ENCODE results near the gene MTM1. TPM values are rescaled to one million over a fixed set of nuclear protein-coding genes. Genes with fewer than 3 reads are reported as not detected.

MTM1 gene
- total RNA-seq, 1 experiment from 2014 or later = 6.4 TPM

GRCh38 chrX:150525061-150525919 is 43.1 kb upstream of the MTM1 start:
- H4K20me1 ChIP-seq (ENCODE audit: control insufficient read depth, insufficient read depth, insufficient read length) = no peaks in the 10 kb centered on the region
- no peak overlapping the region for H3K4me2 ChIP-seq (ENCODE audit: insufficient read depth, insufficient read length, low read length)
- H2BK5ac ChIP-seq (ENCODE audit: insufficient read length, low read length) = no peak overlapping the region
- H3T11ph ChIP-seq (ENCODE audit: low read length) = no peak overlapping the region
- no peak overlapping the region for H2BK120ac ChIP-seq (ENCODE audit: low read depth, low read length, poor library complexity, severe bottlenecking)
- Mint-ChIP-seq H3K4me1 (peaks cover 3 to 6% of the 10 kb centered on the region in 2 experiments; a peak in 2 of 4 replicates), H3K36me3 (ENCODE audit: insufficient read depth in 1 of 3, low read depth in 3 of 3) (peaks cover 0 to 5% (median 0%) of the 10 kb centered on the region in 3 experiments; a peak in 4 of 7 replicates), H3K9me3 (peaks cover 74 to 82% of the 10 kb centered on the region in 2 experiments), H3K27me3 (ENCODE audit: low read depth) (no peaks in the 10 kb centered on the region; the same call in 1 of the 2 replicates), H3K27ac (no peak overlapping the region), H3K4me3 (no peak overlapping the region)
- no peak overlapping the region for H3K9ac ChIP-seq (ENCODE audit: extremely low read depth, insufficient read length, low read length)
- WGBS (ENCODE audit: extremely low coverage, insufficient read length, low lambda C conversion rate) = no CpG with 5 or more reads among the region's 10 CpGs
- no peak overlapping the region for H3K4ac ChIP-seq (ENCODE audit: low read depth, low read length)
- H4K91ac ChIP-seq (ENCODE audit: insufficient read length, low read depth, low read length) = no peak overlapping the region
- no peak overlapping the region; the same call in 1 of the 2 replicates for H3K14ac ChIP-seq (ENCODE audit: insufficient read depth, low read length)
- no peak overlapping the region for H3K23ac ChIP-seq (ENCODE audit: insufficient read length, low read depth, low read length)
- H2BK12ac ChIP-seq (ENCODE audit: insufficient read length, low read depth, low read length) = no peak overlapping the region
- no peak overlapping the region for H3K18ac ChIP-seq (ENCODE audit: insufficient read length, low read depth, low read length)
- no peak overlapping the region for H2BK20ac ChIP-seq (ENCODE audit: low read depth, low read length, poor library complexity, severe bottlenecking)
- no peak overlapping the region for H2BK15ac ChIP-seq (ENCODE audit: low read depth, low read length)
- H2AK5ac ChIP-seq (ENCODE audit: insufficient read length, low read length) = no peak overlapping the region
- no peak overlapping the region for H4K8ac ChIP-seq (replicated peaks; ENCODE audit: insufficient read length, low read depth, low read length)
- H3K79me2 ChIP-seq (ENCODE audit: insufficient read depth, low read length) = no peaks in the 10 kb centered on the region
- H3K9me3 ChIP-seq (ENCODE audit: control insufficient read depth, low read depth, low read length) = no peaks in the 10 kb centered on the region
- TF ChIP-seq CTCF (conservative IDR thresholded peaks at IDR 0.05) = no peak
- no peaks in the 10 kb centered on the region for H3K27me3 ChIP-seq (ENCODE audit: insufficient read depth, low read length)
- no peaks in the 10 kb centered on the region for H3K4me1 ChIP-seq (ENCODE audit: insufficient read depth, low read length)
- H3K56ac ChIP-seq (ENCODE audit: insufficient read length, low read depth, low read length) = no peak overlapping the region
- no peak overlapping the region for H2AFZ ChIP-seq (ENCODE audit: low read length)
- no peaks in the 10 kb centered on the region for H3K79me1 ChIP-seq (ENCODE audit: insufficient read depth, low read depth, low read length, poor library complexity, severe bottlenecking)
- no peak overlapping the region for H3K27ac ChIP-seq (ENCODE audit: insufficient read length, low read depth, low read length)
- H4K5ac ChIP-seq (ENCODE audit: insufficient read length, low read depth, low read length) = no peak overlapping the region
- DNase-seq = no peak
- H3K23me2 ChIP-seq (ENCODE audit: insufficient read length, low read depth, low read length, poor library complexity, severe bottlenecking) = no peaks in the 10 kb centered on the region

Measured in H9 (cell line).